ENCODE data around the gene XYLT1.

- TF ChIP-seq SUZ12 (IDR thresholded peaks at IDR 0.05; ENCODE audit: low read length) (no peak), SIN3A (conservative IDR thresholded peaks at IDR 0.05 in 1 of 2, IDR thresholded peaks at IDR 0.05 in 1 of 2; ENCODE audit: low read depth in 1 of 2, low read length in 2 of 2) (no peak), ZNF274 (IDR thresholded peaks at IDR 0.05; ENCODE audit: borderline replicate concordance, extremely low read depth, low read length) (no peak), CTCF (IDR thresholded peaks at IDR 0.05; ENCODE audit: control extremely low read depth in 1 of 3, insufficient read depth in 1 of 3, low read depth in 1 of 3, low read length in 3 of 3) (peak in 2 of 3 experiments; percentile 24 to 26; a peak in 2 of 4 replicates), POLR2AphosphoS5 (IDR thresholded peaks at IDR 0.05; ENCODE audit: low read depth, low read length) (no peak)
Measured at GRCh38 chr16:17230932-17231581, 239.7 kb downstream of the XYLT1 start.

Data from H1 (cell line).